DMS 273 (cell line): ENCODE results near the gene OTOP1.
"Not testable (repeated sequence)": the region's sequence is repeated elsewhere in the genome, so short reads cannot be mapped to it uniquely, and the experiment has no call there.

Source experiments
- DNase-seq: peaks from one replicate; lab custom pipeline; 2025; ENCODE audit not compliant: unreplicated experiment; lab: John Stamatoyannopoulos, UW

OTOP1 gene

GRCh38 chr4:4228356-4228668 lies 1.6 kb upstream of the OTOP1 start:
- no peak for DNase-seq

- no peak for DNase-seq
These were observed 1.0 kb upstream of the OTOP1 start for GRCh38 chr4:4227510-4228355.

- DNase-seq = no peak
These were observed 669 bp downstream of the OTOP1 start for GRCh38 chr4:4225915-4226605.

GRCh38 chr4:4217113-4217512 lies 9.6 kb downstream of the OTOP1 start:
- DNase-seq = no peak

GRCh38 chr4:4216648-4217047 lies 10.1 kb downstream of the OTOP1 start:
- DNase-seq = no peak

GRCh38 chr4:4213674-4214073 lies 13.1 kb downstream of the OTOP1 start:
- DNase-seq = not testable (repeated sequence)

- DNase-seq = no peak
These were observed 20.5 kb downstream of the OTOP1 start for GRCh38 chr4:4206204-4206603.

GRCh38 chr4:4204401-4204745 lies 22.4 kb downstream of the OTOP1 start:
- DNase-seq = no peak

- DNase-seq = peak; percentile 19
These were observed 22.9 kb downstream of the OTOP1 start for GRCh38 chr4:4203688-4204400.

- DNase-seq = no peak
These were observed 24.2 kb downstream of the OTOP1 start for GRCh38 chr4:4202510-4202909.

GRCh38 chr4:4200624-4201023 lies 26.1 kb downstream of the OTOP1 start:
- no peak for DNase-seq

GRCh38 chr4:4195354-4195753 lies 31.4 kb downstream of the OTOP1 start:
- no peak for DNase-seq

- DNase-seq = not testable (repeated sequence)
These were observed 38.2 kb downstream of the OTOP1 start for GRCh38 chr4:4188557-4188956.

GRCh38 chr4:4185528-4185927 lies 41.2 kb downstream of the OTOP1 start:
- no peak for DNase-seq

GRCh38 chr4:4182835-4183568 lies 43.7 kb downstream of the OTOP1 start:
- DNase-seq = peak; percentile 26

GRCh38 chr4:4170596-4171150 lies 56.1 kb downstream of the OTOP1 start:
- DNase-seq = no peak

GRCh38 chr4:4167981-4168780 lies 58.5 kb downstream of the OTOP1 start:
- DNase-seq = peak; percentile 53

GRCh38 chr4:4166986-4167385 lies 59.7 kb downstream of the OTOP1 start:
- not testable (repeated sequence) for DNase-seq

GRCh38 chr4:4165701-4166392 lies 60.9 kb downstream of the OTOP1 start:
- not testable (repeated sequence) for DNase-seq
